Measurements from ENCODE around the gene EPB41L4A.

DNA sequence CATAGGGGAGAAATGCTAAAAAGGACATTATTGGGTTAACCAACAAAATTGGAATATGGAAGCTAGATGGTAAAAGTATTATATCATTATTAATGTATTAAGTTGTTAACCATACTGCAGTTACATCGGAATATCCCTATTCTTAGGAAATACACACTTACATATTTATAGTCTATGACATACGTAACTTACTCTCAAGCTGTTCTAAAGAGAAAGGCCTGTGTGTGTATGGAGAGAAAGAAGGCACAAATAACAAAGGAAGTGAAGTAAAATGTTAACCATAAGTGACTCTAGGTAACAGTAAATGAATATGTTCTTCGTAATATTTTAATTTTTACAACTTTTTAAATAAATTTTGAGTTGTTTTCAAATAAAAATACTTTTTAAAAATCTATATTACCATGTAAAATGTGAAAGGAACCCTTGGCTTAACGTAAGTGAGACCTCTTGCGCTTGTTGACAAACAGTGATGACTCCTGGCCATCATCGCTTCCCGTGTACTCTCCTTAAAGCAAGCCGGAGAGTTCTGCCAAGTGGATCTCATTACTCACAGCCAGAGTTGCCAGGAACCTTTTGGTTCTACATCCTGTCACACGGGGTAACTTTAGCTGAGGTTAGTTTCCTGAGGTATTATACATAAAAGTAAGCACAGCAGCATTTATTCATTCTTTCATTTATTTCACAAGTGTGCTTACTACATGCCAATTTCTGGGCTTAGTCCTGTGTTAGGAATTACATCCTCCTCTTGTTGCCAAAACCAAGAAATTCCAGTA is 165.4 kb downstream of the EPB41L4A start:
- TF ChIP-seq, protein P1, sequence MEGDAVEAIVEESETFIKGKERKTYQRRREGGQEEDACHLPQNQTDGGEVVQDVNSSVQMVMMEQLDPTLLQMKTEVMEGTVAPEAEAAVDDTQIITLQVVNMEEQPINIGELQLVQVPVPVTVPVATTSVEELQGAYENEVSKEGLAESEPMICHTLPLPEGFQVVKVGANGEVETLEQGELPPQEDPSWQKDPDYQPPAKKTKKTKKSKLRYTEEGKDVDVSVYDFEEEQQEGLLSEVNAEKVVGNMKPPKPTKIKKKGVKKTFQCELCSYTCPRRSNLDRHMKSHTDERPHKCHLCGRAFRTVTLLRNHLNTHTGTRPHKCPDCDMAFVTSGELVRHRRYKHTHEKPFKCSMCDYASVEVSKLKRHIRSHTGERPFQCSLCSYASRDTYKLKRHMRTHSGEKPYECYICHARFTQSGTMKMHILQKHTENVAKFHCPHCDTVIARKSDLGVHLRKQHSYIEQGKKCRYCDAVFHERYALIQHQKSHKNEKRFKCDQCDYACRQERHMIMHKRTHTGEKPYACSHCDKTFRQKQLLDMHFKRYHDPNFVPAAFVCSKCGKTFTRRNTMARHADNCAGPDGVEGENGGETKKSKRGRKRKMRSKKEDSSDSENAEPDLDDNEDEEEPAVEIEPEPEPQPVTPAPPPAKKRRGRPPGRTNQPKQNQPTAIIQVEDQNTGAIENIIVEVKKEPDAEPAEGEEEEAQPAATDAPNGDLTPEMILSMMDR (IDR thresholded peaks at IDR 0.05), result no peak
- no peak for TF ChIP-seq POLR2A (IDR thresholded peaks at IDR 0.05)

Data from lower leg skin (tissue), 3 donors.